ENCODE data around the gene PRDX6.

PRDX6 gene

DNA sequence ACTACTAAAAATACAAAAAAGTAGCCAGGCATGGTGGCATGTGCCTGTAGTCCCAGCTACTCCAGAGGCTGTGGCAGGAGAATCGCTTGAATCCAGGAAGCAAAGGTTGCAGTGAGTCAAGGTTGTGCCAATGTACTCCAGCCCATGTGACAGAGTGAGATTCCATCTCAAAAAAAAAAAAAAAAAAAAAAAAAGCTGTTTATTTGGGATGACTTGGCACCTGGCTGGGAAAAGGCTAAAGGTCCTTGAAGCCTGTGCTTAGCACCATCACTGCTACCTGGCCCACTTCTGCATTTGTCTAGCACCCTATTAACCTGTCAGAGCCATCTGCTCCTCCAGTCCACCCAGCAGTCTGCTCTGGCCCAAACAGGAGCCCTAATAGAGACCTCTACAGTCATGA, 25.0 kb downstream of the PRDX6 start:
- TF ChIP-seq, protein P1, sequence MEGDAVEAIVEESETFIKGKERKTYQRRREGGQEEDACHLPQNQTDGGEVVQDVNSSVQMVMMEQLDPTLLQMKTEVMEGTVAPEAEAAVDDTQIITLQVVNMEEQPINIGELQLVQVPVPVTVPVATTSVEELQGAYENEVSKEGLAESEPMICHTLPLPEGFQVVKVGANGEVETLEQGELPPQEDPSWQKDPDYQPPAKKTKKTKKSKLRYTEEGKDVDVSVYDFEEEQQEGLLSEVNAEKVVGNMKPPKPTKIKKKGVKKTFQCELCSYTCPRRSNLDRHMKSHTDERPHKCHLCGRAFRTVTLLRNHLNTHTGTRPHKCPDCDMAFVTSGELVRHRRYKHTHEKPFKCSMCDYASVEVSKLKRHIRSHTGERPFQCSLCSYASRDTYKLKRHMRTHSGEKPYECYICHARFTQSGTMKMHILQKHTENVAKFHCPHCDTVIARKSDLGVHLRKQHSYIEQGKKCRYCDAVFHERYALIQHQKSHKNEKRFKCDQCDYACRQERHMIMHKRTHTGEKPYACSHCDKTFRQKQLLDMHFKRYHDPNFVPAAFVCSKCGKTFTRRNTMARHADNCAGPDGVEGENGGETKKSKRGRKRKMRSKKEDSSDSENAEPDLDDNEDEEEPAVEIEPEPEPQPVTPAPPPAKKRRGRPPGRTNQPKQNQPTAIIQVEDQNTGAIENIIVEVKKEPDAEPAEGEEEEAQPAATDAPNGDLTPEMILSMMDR (IDR thresholded peaks at IDR 0.05; ENCODE audit: low read depth, low read length), result no peak

DNA sequence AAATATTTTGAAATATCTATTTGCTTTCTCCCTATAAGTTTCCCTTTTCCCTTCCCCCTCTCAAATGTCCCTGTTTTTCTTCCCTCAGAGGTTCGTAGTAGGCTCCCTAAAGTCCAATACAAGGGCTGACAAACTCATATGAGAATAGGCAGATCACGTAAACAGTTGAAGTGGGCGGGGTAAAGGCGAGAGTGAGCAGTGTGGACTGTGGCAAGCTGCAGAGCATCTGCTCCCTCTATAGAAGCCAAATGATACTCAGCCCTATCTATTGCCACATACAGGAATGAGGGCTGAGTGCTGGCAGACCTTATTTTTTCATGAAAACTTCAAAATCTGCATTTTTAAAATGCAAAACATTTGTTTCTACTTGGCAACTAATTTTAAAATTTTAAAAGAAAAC, 26.3 kb downstream of the PRDX6 start:
- peak; percentile 39 for DNase-seq (ENCODE audit: extremely low read depth, low read depth)
- TF ChIP-seq, protein P1 (IDR thresholded peaks at IDR 0.05; ENCODE audit: low read depth, low read length), result no peak; the same call in 1 of the 2 replicates

More for the DNA sequence above, 25.0 kb downstream of the PRDX6 start:
- no peak for DNase-seq (ENCODE audit: extremely low read depth, low read depth)

DNA sequence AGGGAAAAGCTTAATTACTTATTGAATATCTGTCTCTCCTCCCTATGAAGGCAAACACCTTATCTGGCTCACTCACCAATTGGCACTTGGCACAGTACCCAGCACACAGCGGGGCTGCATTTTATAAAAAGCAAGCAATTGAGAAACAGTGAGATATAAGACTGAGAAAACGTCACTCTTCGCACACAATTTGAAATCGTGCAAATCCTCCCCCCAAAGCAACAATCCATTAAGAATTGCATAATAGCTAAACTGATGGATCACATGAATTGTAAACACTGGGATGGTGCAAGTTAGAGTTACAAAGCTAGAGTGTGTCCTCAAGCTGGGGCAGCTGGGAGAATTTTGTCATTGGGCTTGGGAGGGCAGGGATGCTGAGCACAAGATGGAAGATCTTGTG, 27.1 kb downstream of the PRDX6 start:
- TF ChIP-seq, protein P1 (IDR thresholded peaks at IDR 0.05; ENCODE audit: low read depth, low read length), result no peak
- DNase-seq (ENCODE audit: extremely low read depth, low read depth), result no peak

DNA sequence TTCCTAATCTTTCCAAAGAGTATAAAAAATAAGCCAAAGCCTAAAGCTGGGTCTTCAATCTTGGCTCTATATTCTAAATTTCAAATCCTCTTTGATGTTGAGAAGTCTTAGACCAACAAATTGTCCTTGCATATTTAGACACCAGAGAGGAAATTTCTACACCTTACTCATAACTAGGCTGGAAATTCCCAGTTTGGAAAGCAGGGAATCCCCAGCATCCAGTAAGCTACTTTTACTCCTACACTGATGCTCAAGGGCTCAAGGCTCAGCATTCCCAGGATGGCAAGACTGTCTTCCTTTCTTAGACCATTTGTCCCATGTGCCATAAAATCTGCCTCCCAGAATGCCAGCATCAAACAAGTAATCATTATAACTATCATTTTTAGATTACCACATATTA, 28.3 kb downstream of the PRDX6 start:
- DNase-seq (ENCODE audit: extremely low read depth, low read depth), result no peak
- TF ChIP-seq, protein P1 (IDR thresholded peaks at IDR 0.05; ENCODE audit: low read depth, low read length), result no peak

DNA sequence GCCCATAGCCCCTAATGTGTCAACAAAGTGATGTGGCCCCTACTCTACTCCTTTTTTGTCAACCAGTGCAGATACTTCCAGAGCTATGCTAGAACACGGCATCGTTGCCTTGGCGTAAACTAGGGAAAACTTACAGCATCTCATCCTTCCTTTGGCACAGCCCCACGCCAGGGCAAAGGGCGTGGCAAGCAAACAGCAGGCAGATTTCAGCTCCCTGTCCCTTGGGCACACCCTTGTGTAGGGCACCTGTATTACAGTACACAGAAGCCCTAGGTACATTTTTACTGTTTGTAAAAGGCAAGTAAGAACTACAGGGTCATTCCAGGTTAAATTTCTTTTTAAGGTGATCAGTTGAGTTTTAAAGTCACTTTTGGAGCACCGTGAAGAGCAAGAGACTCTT, 29.3 kb downstream of the PRDX6 start:
- DNase-seq (ENCODE audit: extremely low read depth, low read depth), result no peak
- TF ChIP-seq, protein P1 (IDR thresholded peaks at IDR 0.05; ENCODE audit: low read depth, low read length), result no peak; the same call in none of the 2 replicates

DNA sequence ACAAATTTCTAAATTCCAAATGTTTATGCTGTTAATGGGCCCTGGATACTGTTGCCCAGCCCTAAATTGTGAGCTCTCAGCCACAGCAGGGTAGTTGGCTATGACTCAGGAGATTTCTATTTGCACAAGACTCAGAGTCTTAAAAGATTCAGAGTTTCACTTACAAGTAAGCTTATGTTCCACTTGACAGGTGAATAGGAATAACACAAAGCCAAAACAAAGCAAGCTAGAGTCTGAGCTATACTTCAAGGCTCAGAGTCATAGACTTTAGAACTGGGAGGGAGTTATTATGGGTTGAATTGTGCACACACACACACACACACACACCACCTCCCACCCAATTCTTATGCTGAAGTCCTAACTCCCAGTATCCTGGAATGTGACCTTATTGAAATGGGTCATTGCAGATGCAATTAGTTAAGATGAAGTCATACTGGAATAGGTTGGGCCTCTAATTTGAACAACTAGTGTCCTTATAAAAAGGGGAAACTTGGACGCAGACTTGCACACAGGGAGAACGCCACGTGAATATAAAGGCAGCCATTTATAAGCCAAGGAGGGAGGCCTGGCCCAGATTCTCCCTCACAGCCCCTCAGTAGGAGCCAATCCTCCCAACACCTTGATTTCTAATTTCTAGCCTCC, 30.2 kb downstream of the PRDX6 start:
- TF ChIP-seq, protein P1 (IDR thresholded peaks at IDR 0.05; ENCODE audit: low read depth, low read length), result no peak
- DNase-seq (ENCODE audit: extremely low read depth, low read depth), result peak; percentile 49

DNA sequence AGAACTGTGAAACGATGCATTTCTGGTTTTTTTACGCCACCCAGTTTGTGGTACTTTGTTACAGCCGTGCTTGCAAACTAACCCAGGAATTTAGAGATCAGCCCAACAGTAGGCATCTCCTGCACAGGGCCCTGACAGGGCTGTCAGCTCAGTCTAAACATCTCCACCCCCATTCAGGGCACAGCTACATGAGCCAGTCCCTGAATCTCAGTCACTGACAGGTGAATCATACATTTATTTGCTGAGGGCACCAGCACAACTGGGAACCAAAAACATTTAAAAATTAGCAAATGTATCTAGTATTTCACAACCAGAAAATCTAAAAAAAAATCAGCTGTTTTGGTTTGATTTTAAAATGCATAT, 30.7 kb downstream of the PRDX6 start:
- no peak for DNase-seq (ENCODE audit: extremely low read depth, low read depth)
- TF ChIP-seq, protein P1 (IDR thresholded peaks at IDR 0.05; ENCODE audit: low read depth, low read length), result no peak

Measured in AG09319 (cell line).